ENCODE data around the gene ZFP3.
"Not testable (repeated sequence)": the region's sequence is repeated elsewhere in the genome, so short reads cannot be mapped to it uniquely, and the experiment has no call there.

The ZFP3 gene

GRCh38 chr17:5126719-5127488, 48.6 kb downstream of the ZFP3 start:
- no peak for DNase-seq

DNA sequence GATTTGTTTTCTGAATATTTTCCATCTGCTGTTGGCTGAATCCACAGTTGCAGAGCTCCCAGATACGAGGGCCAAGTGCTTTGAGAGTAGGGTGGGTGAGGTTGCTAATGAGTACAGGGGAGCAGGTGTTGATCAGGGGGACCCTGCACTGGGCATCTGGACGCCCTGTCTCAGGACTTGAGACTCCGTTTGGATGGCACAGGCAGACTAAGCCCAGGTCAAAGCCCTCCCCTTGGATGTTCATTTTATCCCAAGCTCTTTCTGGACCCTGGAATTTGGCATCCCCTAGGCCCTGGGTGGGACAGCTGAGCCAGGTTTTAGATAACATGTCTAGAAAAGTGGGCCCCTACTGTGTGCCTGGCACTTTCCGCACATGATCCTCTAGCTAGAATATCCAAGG, 49.6 kb downstream of the ZFP3 start:
- DNase-seq = no peak

GRCh38 chr17:5128387-5128786, 50.1 kb downstream of the ZFP3 start:
- not testable (repeated sequence) for DNase-seq

DNA sequence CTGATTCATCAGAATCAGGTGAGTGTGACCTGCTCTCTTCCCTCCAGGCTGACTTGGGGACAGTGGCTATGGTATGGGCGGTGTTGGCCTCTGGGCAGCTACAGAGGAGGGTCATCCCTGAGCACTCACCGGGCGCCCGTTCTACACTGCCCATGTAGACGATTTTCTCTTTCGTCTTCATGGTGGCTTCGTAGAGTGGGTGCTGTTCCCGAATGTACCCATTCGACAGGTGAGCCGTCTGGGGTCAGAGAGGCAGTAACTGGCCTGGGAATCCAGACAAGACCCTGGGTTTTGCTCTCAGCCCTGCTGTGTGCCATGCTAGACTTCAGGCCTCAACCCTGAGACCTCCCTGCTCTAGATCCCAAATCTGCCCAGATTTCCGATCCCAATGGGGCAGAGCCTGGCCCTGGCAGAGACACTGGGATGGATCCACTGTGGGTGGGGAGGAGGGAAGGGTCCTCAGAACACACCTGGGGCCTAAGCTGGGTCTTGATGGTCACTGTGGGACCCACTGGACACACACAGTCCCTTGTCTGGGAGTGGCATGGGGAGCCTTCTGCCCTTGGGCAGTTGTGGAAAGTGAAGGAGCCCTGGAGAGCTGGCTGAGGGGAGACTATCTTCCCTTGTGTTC, 50.8 kb downstream of the ZFP3 start:
- no peak for DNase-seq

- DNase-seq = not testable (repeated sequence)
These were observed 51.5 kb downstream of the ZFP3 start for GRCh38 chr17:5129770-5130169.

DNA sequence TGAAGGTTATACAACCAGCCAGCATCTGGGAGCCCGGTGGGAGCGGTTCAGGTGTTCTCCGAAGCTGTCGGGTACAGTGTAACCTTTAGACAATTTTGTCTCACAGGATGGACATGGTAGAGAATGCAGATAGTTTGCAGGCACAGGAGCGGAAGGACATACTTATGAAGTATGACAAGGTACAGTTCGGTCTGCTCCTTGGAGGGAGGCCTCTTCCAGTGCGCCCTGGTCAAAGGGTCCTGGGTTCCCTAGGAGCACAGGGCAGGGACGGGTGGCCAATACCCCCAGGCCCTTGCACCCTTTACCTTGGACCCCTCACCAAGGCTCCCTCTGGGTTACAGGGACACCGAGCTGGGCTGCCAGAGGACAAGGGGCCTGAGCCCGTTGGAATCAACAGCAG, 52.0 kb downstream of the ZFP3 start:
- not testable (repeated sequence) for DNase-seq

GRCh38 chr17:5130687-5131086, 52.4 kb downstream of the ZFP3 start:
- DNase-seq = not testable (repeated sequence)

DNA sequence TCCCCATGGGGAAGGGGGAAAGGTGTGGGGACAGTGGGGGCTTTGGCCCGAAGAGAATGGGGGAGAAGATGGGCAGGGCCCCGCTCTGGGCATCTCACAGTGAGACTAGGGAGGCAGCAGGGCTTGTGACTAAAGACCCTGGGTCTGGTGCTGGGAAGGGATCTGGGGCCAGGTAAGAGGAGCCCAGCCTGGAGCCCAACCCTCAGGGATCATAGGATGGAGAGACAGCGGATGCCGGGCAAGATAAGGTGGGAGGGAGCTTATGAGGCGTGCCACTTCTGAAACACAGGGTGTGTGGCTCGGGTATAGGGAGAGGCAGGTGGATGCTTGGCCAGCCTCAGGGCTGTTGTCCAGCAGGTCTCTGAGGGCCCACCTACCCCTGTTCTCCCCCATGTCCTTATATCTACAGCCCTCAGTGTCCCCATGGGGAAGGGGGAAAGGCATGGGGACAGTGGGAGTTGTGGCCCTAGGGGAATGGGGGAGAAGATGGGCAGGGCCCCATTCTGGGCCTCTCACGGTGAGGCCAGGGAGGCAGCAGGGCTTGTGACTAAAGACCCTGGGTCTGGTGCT, 53.0 kb downstream of the ZFP3 start:
- DNase-seq = no peak

DNA sequence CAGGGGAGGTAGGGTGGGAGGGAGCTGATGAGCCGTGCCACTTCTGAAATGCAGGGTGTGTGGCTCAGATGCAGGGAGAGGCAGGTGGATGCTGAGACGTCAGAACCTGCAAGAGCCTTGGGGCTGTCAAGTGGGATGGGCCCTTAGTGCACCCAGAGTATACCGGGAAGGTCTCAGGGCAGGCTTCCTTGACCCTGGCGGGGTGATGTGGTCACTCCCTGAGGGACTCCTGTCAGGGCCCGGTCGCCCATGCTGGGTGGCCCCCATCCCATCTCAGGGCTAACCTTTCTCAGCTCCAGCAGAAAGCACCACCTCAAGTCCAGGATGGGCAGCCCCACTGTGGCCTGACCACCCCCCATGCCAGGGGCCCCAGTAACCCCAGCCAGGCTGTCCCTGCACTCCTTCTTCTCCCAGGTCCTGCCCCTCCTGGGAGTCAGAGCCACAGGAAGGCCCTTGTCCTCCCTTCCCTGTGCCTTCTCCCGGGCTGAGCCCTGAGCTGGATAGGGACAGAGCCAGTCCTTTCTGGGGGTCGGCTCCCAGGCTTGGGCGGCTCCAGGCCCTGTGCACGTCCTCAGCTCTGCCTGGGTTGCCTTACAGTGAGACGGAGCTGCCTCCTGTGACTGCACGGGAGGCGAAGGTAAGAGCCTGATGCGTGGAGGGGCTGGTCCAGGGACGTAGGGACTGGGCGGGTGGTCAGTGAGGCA, 53.7 kb downstream of the ZFP3 start:
- DNase-seq = not testable (repeated sequence)

- not testable (repeated sequence) for DNase-seq
These were observed 54.4 kb downstream of the ZFP3 start for GRCh38 chr17:5132503-5133225.

- DNase-seq = no peak
These were observed 55.0 kb downstream of the ZFP3 start for GRCh38 chr17:5133311-5133710.

DNA sequence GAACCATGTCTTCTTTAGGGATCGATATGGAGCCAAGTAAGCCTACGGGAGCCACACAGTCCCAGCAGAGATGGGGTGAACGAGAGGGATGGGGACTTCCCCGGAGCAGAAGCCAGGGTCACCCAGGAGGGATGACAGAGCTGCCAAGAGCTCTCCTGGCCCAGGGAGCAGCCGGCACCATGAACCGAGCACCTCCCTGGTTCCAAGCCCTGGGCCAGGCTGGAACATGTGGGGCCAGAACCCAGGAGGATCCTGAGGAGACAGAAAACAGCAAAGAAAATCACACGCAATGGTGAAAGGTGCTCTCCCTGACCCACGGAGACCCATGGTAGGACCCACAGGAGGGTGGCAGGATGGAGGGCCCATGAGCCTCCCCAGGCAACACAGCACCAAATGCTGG, 55.7 kb downstream of the ZFP3 start:
- DNase-seq = not testable (repeated sequence)

- DNase-seq = not testable (repeated sequence)
These were observed 56.3 kb downstream of the ZFP3 start for GRCh38 chr17:5134571-5134970.

GRCh38 chr17:5135131-5135712, 57.0 kb downstream of the ZFP3 start:
- DNase-seq = not testable (repeated sequence)

DNA sequence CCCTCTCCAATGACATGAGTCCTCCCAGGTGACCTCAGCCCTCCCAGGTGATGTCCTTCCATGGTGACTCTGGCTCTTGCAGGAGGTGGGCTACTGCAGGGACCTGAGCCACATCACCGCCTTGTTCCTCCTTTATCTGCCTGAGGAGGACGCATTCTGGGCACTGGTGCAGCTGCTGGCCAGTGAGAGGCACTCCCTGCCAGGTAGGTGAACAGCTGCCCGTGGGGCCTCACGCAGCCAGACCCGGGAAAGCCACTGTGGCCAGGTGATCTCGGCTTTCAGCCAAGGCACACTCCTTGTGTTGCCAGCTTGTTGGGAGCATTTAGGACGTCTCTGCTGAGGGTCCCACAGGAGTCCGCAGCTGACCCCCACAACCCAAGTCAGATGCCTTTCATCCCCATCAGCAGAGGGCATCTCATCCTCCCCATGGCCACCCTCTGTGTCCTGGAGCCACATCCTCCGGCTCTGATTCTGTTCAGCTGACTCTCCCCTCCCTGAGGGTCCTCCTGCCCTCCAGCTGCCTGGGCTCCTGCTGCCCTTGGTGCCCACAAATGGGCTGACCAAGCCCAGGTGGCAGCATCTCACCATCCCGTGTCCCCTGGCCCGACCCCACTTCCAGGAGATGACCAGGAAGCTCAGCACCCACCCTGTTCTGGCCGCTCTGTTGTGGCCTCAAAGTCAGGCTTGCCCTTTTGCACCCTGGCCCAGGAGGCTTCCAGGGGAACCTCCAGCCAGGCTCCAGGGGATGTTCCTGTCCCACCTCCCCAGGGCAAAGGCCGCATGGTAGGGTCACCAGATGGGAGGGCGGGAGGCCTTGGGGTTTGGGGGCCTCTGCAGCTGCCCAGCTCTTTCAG, 57.7 kb downstream of the ZFP3 start:
- DNase-seq = no peak

GRCh38 chr17:5136580-5137412, 58.5 kb downstream of the ZFP3 start:
- DNase-seq = not testable (repeated sequence)

DNA sequence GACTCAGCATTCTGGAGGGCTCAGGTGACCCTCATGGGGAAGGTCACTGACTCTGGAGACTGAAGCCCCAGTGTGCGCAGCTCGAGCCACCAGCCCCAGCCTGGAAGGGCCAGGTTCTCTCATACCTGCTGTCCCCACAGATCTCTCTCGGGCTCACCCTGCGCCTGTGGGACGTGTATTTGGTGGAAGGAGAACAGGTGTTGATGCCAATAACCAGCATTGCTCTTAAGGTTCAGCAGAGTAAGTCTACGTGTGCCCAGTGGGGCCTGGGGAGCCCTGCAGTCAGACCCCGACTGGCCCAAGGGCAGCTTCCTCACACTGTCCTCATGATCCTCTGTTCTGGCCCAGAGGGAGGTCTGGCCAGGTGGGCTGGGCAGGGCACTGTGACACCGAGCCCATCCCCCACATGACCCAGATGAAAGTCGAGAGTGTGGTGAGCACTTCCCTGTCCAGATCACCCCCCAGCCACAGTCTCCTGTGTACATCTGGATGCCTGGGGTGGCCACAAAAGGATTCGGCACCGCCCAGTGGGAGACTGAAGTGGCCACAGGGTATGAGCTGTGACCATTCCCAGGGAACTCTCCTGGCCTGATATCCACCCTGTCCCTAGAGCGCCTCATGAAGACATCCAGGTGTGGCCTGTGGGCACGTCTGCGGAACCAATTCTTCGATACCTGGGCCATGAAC, 59.4 kb downstream of the ZFP3 start:
- DNase-seq = not testable (repeated sequence)

DNA sequence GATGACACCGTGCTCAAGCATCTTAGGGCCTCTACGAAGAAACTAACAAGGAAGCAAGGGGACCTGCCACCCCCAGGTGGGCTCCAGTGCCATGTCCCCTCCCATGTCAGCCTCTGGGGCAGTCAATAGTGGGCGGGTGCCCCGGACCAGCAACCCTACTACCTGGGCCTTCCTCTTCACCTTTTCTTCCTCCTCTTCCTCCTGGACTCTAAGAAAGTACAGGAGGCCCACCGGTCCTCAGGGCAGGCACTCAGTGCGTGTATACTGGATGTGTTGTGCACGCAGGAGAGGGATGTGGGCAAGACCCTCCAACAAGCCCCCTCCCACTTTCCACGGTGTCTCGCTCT, 59.9 kb downstream of the ZFP3 start:
- DNase-seq = not testable (repeated sequence)

- DNase-seq = no peak
These were observed 60.6 kb downstream of the ZFP3 start for GRCh38 chr17:5138616-5139457.

Data from stimulated activated CD4-positive, alpha-beta T cell treated with anti-CD3 and anti-CD28 coated beads, Interleukin-1b, Interleukin-23, amount 100 ng/mL, for 48 hours (primary cell).